DND-41 (cell line): ENCODE data around the gene GTF2H1.

Experiments used
- EZH2 ChIP-seq: IDR thresholded peaks from 3 replicates; pipeline ENCODE4 v1.6.1; 2012; ENCODE audit warnings: borderline replicate concordance, low read depth, mild to moderate bottlenecking, moderate library complexity, low read length, inconsistent platforms; ENCODE audit not compliant: severe bottlenecking
- TF ChIP-seq, protein P1 (sequence below): IDR thresholded peaks from 2 replicates; pipeline ENCODE4 v1.5.1; 2012; ENCODE audit warnings: borderline replicate concordance, low read length, moderate library complexity, mild to moderate bottlenecking; ENCODE audit not compliant: poor library complexity, severe bottlenecking; ENCODE audit errors: extremely low read depth

DNA sequence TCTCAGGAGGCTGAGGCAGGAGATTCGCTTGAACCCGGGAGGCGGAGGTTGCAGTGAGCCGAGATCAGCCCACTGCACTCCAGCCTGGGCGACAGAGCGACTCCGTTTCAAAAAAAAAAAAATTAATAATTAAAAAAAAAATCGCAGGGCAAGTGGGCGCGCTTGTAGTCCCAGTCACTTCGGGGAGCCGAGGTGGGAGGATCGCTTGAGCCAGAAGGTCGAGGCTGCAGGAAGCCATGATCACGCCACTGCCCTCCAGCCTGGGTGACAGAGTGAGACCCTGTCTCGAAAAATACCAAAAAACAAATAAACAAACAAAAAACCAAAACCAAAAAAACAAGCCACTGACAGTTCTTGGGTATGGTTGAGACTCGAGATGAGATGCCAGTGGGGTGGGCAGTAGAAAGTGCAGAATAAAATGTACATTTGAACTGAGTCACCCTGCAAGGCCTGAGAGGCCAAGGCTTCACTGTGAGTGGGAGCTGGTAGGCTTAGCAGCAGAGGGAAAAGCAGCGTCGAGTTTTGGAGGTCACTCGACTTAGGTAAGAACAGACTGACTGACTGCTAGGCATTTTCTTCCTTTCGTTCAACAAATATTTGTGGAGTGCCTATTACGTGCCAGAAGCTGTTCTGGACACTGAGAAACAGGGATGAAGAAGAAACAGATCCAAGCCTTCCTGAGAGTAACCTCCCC lies 71.4 kb downstream of the GTF2H1 start:
- TF ChIP-seq EZH2 = no peak
- TF ChIP-seq, protein P1, sequence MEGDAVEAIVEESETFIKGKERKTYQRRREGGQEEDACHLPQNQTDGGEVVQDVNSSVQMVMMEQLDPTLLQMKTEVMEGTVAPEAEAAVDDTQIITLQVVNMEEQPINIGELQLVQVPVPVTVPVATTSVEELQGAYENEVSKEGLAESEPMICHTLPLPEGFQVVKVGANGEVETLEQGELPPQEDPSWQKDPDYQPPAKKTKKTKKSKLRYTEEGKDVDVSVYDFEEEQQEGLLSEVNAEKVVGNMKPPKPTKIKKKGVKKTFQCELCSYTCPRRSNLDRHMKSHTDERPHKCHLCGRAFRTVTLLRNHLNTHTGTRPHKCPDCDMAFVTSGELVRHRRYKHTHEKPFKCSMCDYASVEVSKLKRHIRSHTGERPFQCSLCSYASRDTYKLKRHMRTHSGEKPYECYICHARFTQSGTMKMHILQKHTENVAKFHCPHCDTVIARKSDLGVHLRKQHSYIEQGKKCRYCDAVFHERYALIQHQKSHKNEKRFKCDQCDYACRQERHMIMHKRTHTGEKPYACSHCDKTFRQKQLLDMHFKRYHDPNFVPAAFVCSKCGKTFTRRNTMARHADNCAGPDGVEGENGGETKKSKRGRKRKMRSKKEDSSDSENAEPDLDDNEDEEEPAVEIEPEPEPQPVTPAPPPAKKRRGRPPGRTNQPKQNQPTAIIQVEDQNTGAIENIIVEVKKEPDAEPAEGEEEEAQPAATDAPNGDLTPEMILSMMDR = no peak
